PFSK-1 (cell line): ENCODE measurements around the gene DYNC1I2.

Experiments
- FOXP2 ChIP-seq: optimal IDR thresholded peaks from 2 replicates; pipeline ENCODE3; 2011; ENCODE audit warnings: borderline replicate concordance, control low read depth, inconsistent platforms; ENCODE audit not compliant: insufficient read depth; ENCODE audit errors: extremely low read length, extremely low read depth
- POLR2AphosphoS5 ChIP-seq: IDR thresholded peaks from 2 replicates; pipeline ENCODE4 v1.6.1; 2012; ENCODE audit warnings: low read depth, mild to moderate bottlenecking, control low read depth, low read length, moderate library complexity
- SIN3A ChIP-seq: IDR thresholded peaks from 2 replicates; pipeline ENCODE4 v1.6.1; 2012; ENCODE audit warnings: mild to moderate bottlenecking, low read length, moderate library complexity, borderline replicate concordance; ENCODE audit not compliant: insufficient read depth
- TF ChIP-seq, protein P1 (sequence below), 2 experiments: IDR thresholded peaks; 2 replicates each; pipeline versions ENCODE4 v1.6.1 to v1.8.0; 2011 to 2012; ENCODE audit warnings: low read depth in 2 of 2, low read length in 2 of 2, control low read depth in 1 of 2, inconsistent platforms in 1 of 2, mild to moderate bottlenecking in 1 of 2, moderate library complexity in 1 of 2; ENCODE audit not compliant: insufficient read depth in 1 of 2

DNA sequence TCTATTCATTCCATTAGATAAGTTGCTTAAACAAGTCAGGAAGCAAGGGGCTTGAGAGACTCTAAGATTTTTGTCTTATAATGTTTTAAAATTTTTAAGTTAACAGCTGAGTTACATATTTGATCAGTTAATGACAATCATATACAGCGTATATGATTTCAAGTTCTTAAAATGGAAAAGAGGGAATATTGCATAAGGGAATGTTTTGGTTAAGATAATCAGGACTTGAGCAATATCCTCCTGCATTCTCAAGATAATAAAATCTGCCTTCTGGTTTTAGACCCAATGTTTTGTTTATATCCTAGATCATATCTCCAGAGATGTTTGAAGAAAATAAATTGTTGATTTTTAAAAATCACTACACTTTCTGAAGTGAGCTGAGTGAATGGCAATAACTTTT, 13.4 kb upstream of the DYNC1I2 start:
- TF ChIP-seq, protein P1, sequence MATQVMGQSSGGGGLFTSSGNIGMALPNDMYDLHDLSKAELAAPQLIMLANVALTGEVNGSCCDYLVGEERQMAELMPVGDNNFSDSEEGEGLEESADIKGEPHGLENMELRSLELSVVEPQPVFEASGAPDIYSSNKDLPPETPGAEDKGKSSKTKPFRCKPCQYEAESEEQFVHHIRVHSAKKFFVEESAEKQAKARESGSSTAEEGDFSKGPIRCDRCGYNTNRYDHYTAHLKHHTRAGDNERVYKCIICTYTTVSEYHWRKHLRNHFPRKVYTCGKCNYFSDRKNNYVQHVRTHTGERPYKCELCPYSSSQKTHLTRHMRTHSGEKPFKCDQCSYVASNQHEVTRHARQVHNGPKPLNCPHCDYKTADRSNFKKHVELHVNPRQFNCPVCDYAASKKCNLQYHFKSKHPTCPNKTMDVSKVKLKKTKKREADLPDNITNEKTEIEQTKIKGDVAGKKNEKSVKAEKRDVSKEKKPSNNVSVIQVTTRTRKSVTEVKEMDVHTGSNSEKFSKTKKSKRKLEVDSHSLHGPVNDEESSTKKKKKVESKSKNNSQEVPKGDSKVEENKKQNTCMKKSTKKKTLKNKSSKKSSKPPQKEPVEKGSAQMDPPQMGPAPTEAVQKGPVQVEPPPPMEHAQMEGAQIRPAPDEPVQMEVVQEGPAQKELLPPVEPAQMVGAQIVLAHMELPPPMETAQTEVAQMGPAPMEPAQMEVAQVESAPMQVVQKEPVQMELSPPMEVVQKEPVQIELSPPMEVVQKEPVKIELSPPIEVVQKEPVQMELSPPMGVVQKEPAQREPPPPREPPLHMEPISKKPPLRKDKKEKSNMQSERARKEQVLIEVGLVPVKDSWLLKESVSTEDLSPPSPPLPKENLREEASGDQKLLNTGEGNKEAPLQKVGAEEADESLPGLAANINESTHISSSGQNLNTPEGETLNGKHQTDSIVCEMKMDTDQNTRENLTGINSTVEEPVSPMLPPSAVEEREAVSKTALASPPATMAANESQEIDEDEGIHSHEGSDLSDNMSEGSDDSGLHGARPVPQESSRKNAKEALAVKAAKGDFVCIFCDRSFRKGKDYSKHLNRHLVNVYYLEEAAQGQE (IDR thresholded peaks at IDR 0.05; ENCODE audit: insufficient read depth in 1 of 2, low read depth in 2 of 2, low read length in 2 of 2) = no peak
- no peak for TF ChIP-seq POLR2AphosphoS5
- TF ChIP-seq SIN3A = no peak
- no peak for TF ChIP-seq FOXP2
